ENCODE measurements around the gene ANO10. TPM values are rescaled to one million over a fixed set of nuclear protein-coding genes. Genes with fewer than 3 reads are reported as not detected.

Gene ANO10
- total RNA-seq, 4 donors from 2014 or later = 32.8 to 111 (median 54.3) TPM

- Histone ChIP-seq H3K27me3 (no peaks in the 10 kb centered on the region), H3K4me1 (no peaks in the 10 kb centered on the region), H3K36me3 (no peaks in the 10 kb centered on the region), H3K9me3 (no peaks in the 10 kb centered on the region), H3K27ac (no peak overlapping the region), H3K4me3 (no peak overlapping the region)
- intact Hi-C loops (cut with DNase I; ENCODE audit: low total_unique reads) = no loop called here
- no peak for DNase-seq
- TF ChIP-seq, protein P1, sequence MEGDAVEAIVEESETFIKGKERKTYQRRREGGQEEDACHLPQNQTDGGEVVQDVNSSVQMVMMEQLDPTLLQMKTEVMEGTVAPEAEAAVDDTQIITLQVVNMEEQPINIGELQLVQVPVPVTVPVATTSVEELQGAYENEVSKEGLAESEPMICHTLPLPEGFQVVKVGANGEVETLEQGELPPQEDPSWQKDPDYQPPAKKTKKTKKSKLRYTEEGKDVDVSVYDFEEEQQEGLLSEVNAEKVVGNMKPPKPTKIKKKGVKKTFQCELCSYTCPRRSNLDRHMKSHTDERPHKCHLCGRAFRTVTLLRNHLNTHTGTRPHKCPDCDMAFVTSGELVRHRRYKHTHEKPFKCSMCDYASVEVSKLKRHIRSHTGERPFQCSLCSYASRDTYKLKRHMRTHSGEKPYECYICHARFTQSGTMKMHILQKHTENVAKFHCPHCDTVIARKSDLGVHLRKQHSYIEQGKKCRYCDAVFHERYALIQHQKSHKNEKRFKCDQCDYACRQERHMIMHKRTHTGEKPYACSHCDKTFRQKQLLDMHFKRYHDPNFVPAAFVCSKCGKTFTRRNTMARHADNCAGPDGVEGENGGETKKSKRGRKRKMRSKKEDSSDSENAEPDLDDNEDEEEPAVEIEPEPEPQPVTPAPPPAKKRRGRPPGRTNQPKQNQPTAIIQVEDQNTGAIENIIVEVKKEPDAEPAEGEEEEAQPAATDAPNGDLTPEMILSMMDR (IDR thresholded peaks at IDR 0.05) = no peak
- TF ChIP-seq POLR2A (IDR thresholded peaks at IDR 0.05) = no peak
Observed at GRCh38 chr3:43410592-43410991, 211.2 kb downstream of the ANO10 start.

- Histone ChIP-seq H3K9me3 (no peaks in the 10 kb centered on the region), H3K4me1 (no peaks in the 10 kb centered on the region), H3K27me3 (no peaks in the 10 kb centered on the region), H3K27ac (no peak overlapping the region), H3K36me3 (no peaks in the 10 kb centered on the region), H3K4me3 (no peak overlapping the region)
- TF ChIP-seq, protein P1 (IDR thresholded peaks at IDR 0.05) = no peak
- no peak for TF ChIP-seq POLR2A (IDR thresholded peaks at IDR 0.05)
- no peak for DNase-seq
- intact Hi-C loops (cut with DNase I; ENCODE audit: low total_unique reads) = no loop called here
Observed at GRCh38 chr3:43409506-43409905, 212.3 kb downstream of the ANO10 start.

GRCh38 chr3:43406643-43407023 is 215.2 kb downstream of the ANO10 start:
- H3K4me3 ChIP-seq = no peak overlapping the region

DNA sequence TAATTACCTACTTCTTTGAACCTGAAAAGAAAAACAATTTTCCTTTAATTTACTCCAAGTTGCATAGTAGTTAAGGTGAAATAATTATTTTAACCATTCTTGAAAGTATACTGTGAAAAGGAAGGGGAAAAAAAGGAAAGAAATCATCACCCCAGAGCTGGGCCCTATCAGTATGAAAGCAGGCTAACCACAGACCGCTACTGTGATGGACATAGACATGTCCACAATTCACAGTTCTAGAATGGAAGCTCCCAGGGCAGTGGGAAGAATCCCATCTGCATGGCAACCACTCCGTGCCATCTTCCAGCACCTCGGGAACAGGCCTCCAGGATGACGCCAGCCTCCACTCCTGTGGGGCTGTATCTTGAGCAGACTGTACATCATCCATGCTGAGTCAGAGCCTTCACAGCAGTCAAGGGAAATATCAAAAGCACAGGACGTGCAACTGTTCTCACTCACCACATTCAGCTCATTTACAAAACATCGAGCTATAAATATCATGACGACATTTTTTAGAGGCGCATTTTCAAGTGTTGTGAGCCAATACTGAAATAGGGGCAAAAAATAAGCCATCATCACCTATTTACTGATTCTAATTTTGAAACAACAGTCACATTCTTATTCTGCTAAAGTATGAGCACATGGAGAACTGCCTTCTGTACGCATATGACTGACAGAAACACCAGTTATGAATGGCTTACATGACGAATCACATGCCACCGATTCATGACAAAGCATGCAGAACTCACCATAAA is 215.7 kb downstream of the ANO10 start:
- TF ChIP-seq, protein P1 (IDR thresholded peaks at IDR 0.05) = no peak
- no peak for TF ChIP-seq POLR2A (IDR thresholded peaks at IDR 0.05)
- intact Hi-C loops (cut with DNase I; ENCODE audit: low total_unique reads) = no loop called here

More at GRCh38 chr3:43406643-43407023, 215.2 kb downstream of the ANO10 start:
- intact Hi-C loops (cut with DNase I; ENCODE audit: low total_unique reads) = no loop called here
- Histone ChIP-seq H3K36me3 (no peaks in the 10 kb centered on the region), H3K27ac (no peak overlapping the region), H3K4me1 (no peaks in the 10 kb centered on the region), H3K9me3 (no peaks in the 10 kb centered on the region), H3K27me3 (no peaks in the 10 kb centered on the region)
- no peak for TF ChIP-seq POLR2A (IDR thresholded peaks at IDR 0.05)
- TF ChIP-seq, protein P1 (IDR thresholded peaks at IDR 0.05) = no peak
- DNase-seq = no peak

GRCh38 chr3:43400781-43401730 is 220.8 kb downstream of the ANO10 start:
- Histone ChIP-seq H3K36me3 (no peaks in the 10 kb centered on the region), H3K27ac (no peak overlapping the region), H3K9me3 (no peaks in the 10 kb centered on the region), H3K4me3 (no peak overlapping the region), H3K27me3 (no peaks in the 10 kb centered on the region), H3K4me1 (no peaks in the 10 kb centered on the region)
- DNase-seq = no peak
- TF ChIP-seq, protein P1 (IDR thresholded peaks at IDR 0.05) = no peak
- TF ChIP-seq POLR2A (IDR thresholded peaks at IDR 0.05) = no peak
- intact Hi-C loops (cut with DNase I; ENCODE audit: low total_unique reads) = no loop called here

More for the DNA sequence above, 215.7 kb downstream of the ANO10 start:
- Histone ChIP-seq H3K4me3 (no peak overlapping the region), H3K9me3 (no peaks in the 10 kb centered on the region), H3K4me1 (no peaks in the 10 kb centered on the region), H3K36me3 (no peaks in the 10 kb centered on the region), H3K27me3 (no peaks in the 10 kb centered on the region), H3K27ac (no peak overlapping the region)
- no peak for DNase-seq

Data from uterus (tissue), 4 donors.